ENCODE data around the gene GABRB3.

GABRB3 gene

DNA sequence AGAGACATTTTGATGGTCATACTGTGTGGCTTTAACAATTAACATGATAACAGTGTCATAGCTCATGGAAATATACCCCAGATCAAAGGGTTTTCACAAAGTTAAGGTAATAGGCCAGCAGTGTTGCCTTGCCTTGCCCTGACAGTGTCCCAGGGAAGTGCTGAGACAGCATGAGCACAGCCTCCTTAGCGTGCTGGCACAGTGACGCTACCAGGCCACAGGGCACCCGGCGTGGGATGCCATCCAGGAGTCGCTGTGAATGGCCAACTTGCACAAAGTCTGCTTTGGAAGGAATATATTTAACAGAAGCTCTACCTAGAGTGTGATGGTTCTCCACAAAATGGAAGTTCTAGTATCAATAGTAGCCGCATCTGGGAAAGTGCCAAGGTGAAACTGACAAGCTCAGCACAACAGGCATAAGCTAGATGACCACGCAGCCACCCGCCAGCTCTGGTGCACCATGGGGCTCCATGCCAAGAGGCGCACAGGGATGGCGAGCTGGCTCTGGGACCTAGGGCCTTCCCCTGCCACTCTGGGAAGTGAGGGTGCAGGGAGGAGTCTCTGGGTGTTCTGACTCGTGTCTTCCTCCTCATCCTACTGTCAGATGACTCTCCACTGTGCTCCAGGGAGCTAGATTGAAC, 86.2 kb downstream of the GABRB3 start:
- H3K9me3 Mint-ChIP-seq: no peaks in the 10 kb centered on the region
- no peak overlapping the region for H3K27ac Mint-ChIP-seq
- TF ChIP-seq, protein P1, sequence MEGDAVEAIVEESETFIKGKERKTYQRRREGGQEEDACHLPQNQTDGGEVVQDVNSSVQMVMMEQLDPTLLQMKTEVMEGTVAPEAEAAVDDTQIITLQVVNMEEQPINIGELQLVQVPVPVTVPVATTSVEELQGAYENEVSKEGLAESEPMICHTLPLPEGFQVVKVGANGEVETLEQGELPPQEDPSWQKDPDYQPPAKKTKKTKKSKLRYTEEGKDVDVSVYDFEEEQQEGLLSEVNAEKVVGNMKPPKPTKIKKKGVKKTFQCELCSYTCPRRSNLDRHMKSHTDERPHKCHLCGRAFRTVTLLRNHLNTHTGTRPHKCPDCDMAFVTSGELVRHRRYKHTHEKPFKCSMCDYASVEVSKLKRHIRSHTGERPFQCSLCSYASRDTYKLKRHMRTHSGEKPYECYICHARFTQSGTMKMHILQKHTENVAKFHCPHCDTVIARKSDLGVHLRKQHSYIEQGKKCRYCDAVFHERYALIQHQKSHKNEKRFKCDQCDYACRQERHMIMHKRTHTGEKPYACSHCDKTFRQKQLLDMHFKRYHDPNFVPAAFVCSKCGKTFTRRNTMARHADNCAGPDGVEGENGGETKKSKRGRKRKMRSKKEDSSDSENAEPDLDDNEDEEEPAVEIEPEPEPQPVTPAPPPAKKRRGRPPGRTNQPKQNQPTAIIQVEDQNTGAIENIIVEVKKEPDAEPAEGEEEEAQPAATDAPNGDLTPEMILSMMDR (IDR thresholded peaks at IDR 0.05; ENCODE audit: unreplicated experiment in 3 of 3): no peak
- no peaks in the 10 kb centered on the region for H3K27me3 Mint-ChIP-seq (ENCODE audit: low read depth)
- H3K4me3 Mint-ChIP-seq: no peak overlapping the region
- peaks cover 11% of the 10 kb centered on the region for H3K4me1 Mint-ChIP-seq
- no peaks in the 10 kb centered on the region for H3K36me3 Mint-ChIP-seq (ENCODE audit: low read depth)

DNA sequence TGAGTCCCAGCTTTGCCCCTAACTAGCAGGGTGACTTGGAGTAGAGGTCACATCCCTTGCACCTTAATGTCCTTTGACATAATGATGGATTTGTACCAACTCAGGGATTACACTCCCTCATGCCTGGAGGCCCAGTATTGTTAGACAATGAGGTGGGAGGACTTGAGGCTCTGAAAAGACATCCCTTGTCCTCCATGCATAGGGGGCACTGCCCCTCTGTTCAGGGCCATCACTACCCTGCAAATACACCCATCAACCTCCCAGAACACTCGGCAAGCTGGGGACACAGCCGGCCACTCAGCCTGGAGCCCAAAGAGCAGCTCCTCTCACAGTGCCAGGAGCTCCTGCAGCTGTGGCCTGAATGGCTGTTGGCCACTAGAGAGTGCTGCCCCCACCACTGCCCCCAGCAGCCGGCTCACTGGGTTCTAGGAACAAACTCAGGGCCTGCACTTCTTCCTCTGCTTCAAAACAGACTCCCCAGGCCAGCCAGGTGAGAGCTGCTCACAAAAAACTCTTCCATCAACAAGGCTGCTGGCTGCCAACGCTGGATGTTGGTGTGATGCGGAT, 90.2 kb downstream of the GABRB3 start:
- Mint-ChIP-seq H3K27ac (no peak overlapping the region), H3K4me1 (no peaks in the 10 kb centered on the region), H3K4me3 (no peak overlapping the region), H3K9me3 (no peaks in the 10 kb centered on the region), H3K27me3 (ENCODE audit: low read depth) (peaks cover 3% of the 10 kb centered on the region), H3K36me3 (ENCODE audit: low read depth) (no peaks in the 10 kb centered on the region)
- TF ChIP-seq, protein P1 (IDR thresholded peaks at IDR 0.05; ENCODE audit: unreplicated experiment in 3 of 3): no peak

DNA sequence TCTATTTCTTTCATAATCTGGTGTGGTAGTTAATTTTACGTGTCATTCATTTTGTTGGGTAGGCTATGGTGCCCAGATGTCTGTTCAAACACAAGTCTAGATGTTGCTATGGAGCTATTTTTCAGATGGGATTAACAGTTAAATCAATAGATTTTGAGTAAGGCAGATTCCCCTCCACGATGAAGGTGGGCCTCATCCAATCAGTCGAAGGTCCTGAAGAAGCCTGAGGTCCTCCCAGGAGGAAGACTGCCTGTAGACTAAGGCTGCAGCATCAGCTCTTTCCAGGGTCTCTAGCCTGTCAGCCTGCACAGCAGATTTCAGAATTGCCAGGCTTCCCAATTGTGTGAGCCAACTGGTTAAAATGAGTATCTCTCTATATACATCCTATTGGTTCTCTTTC, 92.9 kb downstream of the GABRB3 start:
- Mint-ChIP-seq H3K27ac (no peak overlapping the region), H3K36me3 (ENCODE audit: low read depth) (no peaks in the 10 kb centered on the region), H3K27me3 (ENCODE audit: low read depth) (peaks cover 3% of the 10 kb centered on the region), H3K4me3 (no peak overlapping the region), H3K9me3 (no peaks in the 10 kb centered on the region), H3K4me1 (no peaks in the 10 kb centered on the region)
- TF ChIP-seq, protein P1 (IDR thresholded peaks at IDR 0.05; ENCODE audit: unreplicated experiment in 3 of 3): no peak

DNA sequence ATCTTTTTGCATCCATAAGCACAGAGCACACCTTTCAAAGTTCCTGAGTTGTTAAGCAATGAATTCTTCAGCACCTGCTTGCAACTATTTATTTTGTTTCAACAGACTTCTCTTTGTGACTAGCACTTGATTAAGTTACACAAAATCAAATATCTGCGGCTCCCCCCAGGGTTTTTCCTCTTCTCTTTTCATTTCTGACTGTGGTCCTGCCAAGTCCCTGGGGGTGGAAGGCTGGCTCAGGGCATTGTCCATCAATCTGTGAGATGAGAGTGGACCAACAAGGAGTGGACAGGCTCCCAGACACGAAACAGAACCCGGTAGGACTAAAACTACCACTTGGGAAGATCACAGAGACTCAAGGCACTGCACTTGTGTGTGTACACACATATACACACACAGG, 96.8 kb downstream of the GABRB3 start:
- Mint-ChIP-seq H3K27ac (no peak overlapping the region), H3K27me3 (ENCODE audit: low read depth) (peaks cover 3% of the 10 kb centered on the region), H3K4me1 (no peaks in the 10 kb centered on the region), H3K9me3 (no peaks in the 10 kb centered on the region), H3K36me3 (ENCODE audit: low read depth) (no peaks in the 10 kb centered on the region), H3K4me3 (no peak overlapping the region)
- TF ChIP-seq, protein P1 (IDR thresholded peaks at IDR 0.05; ENCODE audit: unreplicated experiment in 3 of 3): no peak

DNA sequence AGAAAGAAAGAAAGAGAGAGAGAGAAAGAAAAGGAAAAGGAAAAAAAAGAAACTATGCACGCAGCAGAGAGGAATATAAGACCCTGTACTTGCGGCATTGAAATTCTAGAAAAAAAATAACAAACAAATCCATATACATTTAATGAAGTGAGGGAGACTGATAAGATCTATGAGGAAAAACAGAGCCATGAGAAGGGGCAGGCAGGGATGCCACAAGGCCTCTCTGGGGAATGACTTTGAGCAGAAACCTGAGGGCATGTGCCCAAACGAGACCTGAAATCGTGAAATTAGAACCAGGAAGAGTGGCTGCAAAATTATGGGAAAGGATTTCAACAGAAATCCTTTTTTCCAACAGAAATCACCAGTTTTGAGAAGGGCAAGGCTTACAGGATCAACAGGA, 98.4 kb downstream of the GABRB3 start:
- peaks cover 3% of the 10 kb centered on the region for H3K27me3 Mint-ChIP-seq (ENCODE audit: low read depth)
- no peaks in the 10 kb centered on the region for H3K4me1 Mint-ChIP-seq
- H3K4me3 Mint-ChIP-seq: no peak overlapping the region
- H3K36me3 Mint-ChIP-seq (ENCODE audit: low read depth): no peaks in the 10 kb centered on the region
- peak overlapping the region in 1 of 3 experiments; percentile 24 for H3K27ac Mint-ChIP-seq
- TF ChIP-seq, protein P1 (IDR thresholded peaks at IDR 0.05; ENCODE audit: unreplicated experiment in 3 of 3): no peak
- no peaks in the 10 kb centered on the region for H3K9me3 Mint-ChIP-seq

DNA sequence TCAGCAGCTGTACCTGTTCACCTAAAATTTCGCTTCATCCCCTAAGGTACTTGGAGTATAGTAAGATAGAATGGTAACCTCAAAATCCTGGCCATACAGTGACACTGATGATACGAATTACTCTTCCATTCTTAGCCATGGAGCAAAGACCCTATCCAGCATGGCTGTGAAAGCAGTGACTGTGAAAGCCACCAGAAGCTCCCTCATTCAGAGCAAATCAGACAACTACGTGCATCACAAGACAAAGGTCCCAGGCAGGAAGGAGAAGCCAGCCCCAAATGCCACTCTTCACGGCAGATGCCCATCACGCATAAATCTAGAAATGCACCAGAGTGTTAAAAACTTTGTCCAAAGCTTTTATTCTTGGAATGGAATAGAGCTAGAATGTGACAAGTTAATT, 99.4 kb downstream of the GABRB3 start:
- TF ChIP-seq, protein P1 (IDR thresholded peaks at IDR 0.05; ENCODE audit: unreplicated experiment in 3 of 3): no peak
- Mint-ChIP-seq H3K27ac (no peak overlapping the region), H3K27me3 (ENCODE audit: low read depth) (peaks cover 3% of the 10 kb centered on the region), H3K36me3 (ENCODE audit: low read depth) (no peaks in the 10 kb centered on the region), H3K4me3 (no peak overlapping the region), H3K9me3 (no peaks in the 10 kb centered on the region), H3K4me1 (no peaks in the 10 kb centered on the region)
